DOHH2 (cell line): ENCODE results near the gene GRM5.

Source experiments
- H3F3A ChIP-seq: fragments of 200-600 bp; sonication (generic), shearing (Covaris generic); 2 replicates; pipeline ENCODE4 v1.6.0; 2016; ENCODE audit warnings: antibody characterized with exemption, mild to moderate bottlenecking; ENCODE audit not compliant: control insufficient read depth, insufficient read depth
- H3K27ac ChIP-seq: fragments of 200-600 bp; sonication (generic); 2 replicates; pipeline ENCODE4 v1.5.1; 2014; ENCODE audit warnings: low read depth, mild to moderate bottlenecking, low read length, moderate library complexity
- H3K27me3 ChIP-seq: fragments of 200-600 bp; sonication (generic); 2 replicates; pipeline ENCODE4 v1.6.1; 2014; ENCODE audit warnings: mild to moderate bottlenecking, low read length, mixed read lengths; ENCODE audit not compliant: control insufficient read depth
- H3K36me3 ChIP-seq: fragments of 200-600 bp; sonication (generic); 2 replicates; pipeline ENCODE4 v1.6.1; 2014; ENCODE audit warnings: mild to moderate bottlenecking, low read length, moderate library complexity, mixed read lengths; ENCODE audit not compliant: control insufficient read depth
- H3K4me1 ChIP-seq: fragments of 200-600 bp; sonication (generic); 2 replicates; pipeline ENCODE4 v1.6.1; 2014; ENCODE audit warnings: mild to moderate bottlenecking, low read length, mixed read lengths; ENCODE audit not compliant: control insufficient read depth
- H3K4me2 ChIP-seq: fragments of 200-600 bp; sonication (generic); 2 replicates; pipeline ENCODE4 v1.6.0; 2014; ENCODE audit warnings: mild to moderate bottlenecking, low read length, moderate library complexity
- H3K4me3 ChIP-seq: fragments of 200-600 bp; sonication (generic); 2 replicates; pipeline ENCODE4 v1.5.1; 2014; ENCODE audit warnings: mild to moderate bottlenecking, low read length, mixed read lengths
- H3K79me2 ChIP-seq: fragments of 200-600 bp; sonication (generic); 2 replicates; pipeline ENCODE4 v1.6.1; 2014; ENCODE audit warnings: mild to moderate bottlenecking, low read length, mixed read lengths; ENCODE audit not compliant: control insufficient read depth
- H3K9me2 ChIP-seq: fragments of 200-600 bp; sonication (generic); replicated peaks from 2 replicates; pipeline ENCODE4 v1.6.1; 2014; ENCODE audit warnings: mild to moderate bottlenecking, low read length, mixed read lengths; ENCODE audit not compliant: control insufficient read depth
- H3K9me3 ChIP-seq: fragments of 200-600 bp; sonication (generic); 2 replicates; pipeline ENCODE4 v1.6.1; 2014; ENCODE audit warnings: antibody characterized with exemption, low read length, mixed read lengths; ENCODE audit not compliant: control insufficient read depth, insufficient read depth
- H4K20me1 ChIP-seq: fragments of 200-600 bp; sonication (generic); 2 replicates; pipeline ENCODE4 v1.6.0; 2014; ENCODE audit warnings: low read depth, mild to moderate bottlenecking, antibody characterized with exemption, low read length, moderate library complexity; ENCODE audit not compliant: control insufficient read depth, insufficient read depth
- EZH2phosphoT487 ChIP-seq: fragments of 200-600 bp; sonication (generic); IDR thresholded peaks from 2 replicates; pipeline ENCODE4 v1.6.1; 2017; ENCODE audit warnings: borderline replicate concordance, mild to moderate bottlenecking, antibody characterized with exemption, low read length, moderate library complexity, mixed read lengths
- TF ChIP-seq, protein P1 (sequence below): fragments of 200-600 bp; sonication (generic); IDR thresholded peaks from one replicate; pipeline ENCODE4 v1.5.1; 2014; ENCODE audit warnings: antibody characterized with exemption, mild to moderate bottlenecking, low read depth, low read length; ENCODE audit not compliant: poor library complexity, severe bottlenecking

The GRM5 gene

DNA sequence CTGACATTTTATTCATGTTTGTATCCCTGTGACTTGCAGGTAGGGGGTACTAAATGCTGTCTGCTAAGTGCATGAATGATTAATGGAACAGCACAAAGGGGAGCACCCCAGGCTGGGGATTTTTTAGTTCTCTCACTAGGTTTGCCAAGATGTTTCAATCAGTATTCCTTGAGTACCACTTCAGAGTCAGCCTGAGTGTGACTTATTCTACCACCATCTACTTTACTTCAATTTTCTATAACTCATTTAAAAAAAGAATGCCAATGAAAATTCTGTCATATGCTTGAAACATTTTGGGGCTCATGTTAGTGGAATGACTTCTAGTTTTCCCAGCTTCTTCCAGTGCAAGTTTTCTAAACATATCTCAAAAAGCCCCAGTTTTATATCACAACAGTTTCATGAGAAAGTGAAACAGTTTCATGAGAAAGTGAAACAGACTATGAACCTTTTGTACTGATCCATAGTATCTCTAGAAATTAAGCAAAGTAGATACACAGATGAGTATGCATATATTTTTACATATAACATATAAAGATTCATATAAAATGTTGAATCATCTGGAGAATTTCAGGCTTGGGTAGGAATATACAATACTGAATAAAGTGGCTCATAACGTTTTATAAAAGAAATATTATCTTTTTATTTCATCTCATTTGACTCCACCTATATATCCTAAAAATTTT, 252.4 kb downstream of the GRM5 start:
- Histone ChIP-seq H4K20me1 (no peaks in the 10 kb centered on the region), H3K4me3 (no peak overlapping the region), H3K36me3 (no peaks in the 10 kb centered on the region), H3K27ac (no peak overlapping the region), H3K9me2 (no peaks in the 10 kb centered on the region), H3K79me2 (no peaks in the 10 kb centered on the region), H3K27me3 (no peaks in the 10 kb centered on the region), H3K4me1 (no peaks in the 10 kb centered on the region), H3K4me2 (no peak overlapping the region), H3K9me3 (no peaks in the 10 kb centered on the region), H3F3A (no peaks in the 10 kb centered on the region)
- TF ChIP-seq, protein P1, sequence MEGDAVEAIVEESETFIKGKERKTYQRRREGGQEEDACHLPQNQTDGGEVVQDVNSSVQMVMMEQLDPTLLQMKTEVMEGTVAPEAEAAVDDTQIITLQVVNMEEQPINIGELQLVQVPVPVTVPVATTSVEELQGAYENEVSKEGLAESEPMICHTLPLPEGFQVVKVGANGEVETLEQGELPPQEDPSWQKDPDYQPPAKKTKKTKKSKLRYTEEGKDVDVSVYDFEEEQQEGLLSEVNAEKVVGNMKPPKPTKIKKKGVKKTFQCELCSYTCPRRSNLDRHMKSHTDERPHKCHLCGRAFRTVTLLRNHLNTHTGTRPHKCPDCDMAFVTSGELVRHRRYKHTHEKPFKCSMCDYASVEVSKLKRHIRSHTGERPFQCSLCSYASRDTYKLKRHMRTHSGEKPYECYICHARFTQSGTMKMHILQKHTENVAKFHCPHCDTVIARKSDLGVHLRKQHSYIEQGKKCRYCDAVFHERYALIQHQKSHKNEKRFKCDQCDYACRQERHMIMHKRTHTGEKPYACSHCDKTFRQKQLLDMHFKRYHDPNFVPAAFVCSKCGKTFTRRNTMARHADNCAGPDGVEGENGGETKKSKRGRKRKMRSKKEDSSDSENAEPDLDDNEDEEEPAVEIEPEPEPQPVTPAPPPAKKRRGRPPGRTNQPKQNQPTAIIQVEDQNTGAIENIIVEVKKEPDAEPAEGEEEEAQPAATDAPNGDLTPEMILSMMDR: no peak
- no peak for TF ChIP-seq EZH2phosphoT487

DNA sequence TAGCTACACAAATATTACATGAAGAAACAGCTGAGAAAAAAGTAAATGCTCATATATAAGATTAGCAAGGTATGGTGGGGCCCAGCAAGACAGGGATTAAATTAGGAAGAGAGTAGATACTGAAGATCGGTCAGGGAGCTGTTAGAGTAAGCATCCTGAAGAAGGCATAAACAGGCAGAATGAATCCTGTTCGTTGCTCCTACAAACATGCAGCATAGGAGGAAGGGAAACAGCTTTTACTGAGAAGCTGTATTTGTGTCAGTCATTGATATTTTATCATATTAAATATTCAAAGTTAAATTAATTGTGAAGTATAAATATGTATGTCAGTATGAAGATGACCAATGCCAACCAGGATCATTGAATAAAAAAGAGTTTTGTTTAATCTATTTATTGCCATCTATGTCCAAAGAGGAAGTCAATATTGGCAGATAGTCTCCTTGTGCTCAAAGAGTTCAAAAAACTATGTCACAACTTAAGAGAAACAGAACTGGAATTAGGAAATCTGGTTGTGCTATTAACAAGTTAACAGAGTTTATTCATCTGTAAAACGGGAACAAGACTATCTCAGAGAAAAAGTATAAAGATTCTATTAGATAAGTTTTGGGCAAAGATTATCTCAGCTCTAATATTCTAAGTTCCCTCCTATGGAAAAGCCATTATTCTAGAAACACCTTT, 255.2 kb downstream of the GRM5 start:
- no peaks in the 10 kb centered on the region for H3K79me2 ChIP-seq
- no peaks in the 10 kb centered on the region for H3K4me1 ChIP-seq
- H3K27ac ChIP-seq: no peak overlapping the region
- H4K20me1 ChIP-seq: no peaks in the 10 kb centered on the region
- no peak for TF ChIP-seq EZH2phosphoT487
- TF ChIP-seq, protein P1: no peak
- no peaks in the 10 kb centered on the region for H3K9me3 ChIP-seq
- no peak overlapping the region for H3K4me3 ChIP-seq
- H3K4me2 ChIP-seq: no peak overlapping the region
- H3K9me2 ChIP-seq: no peaks in the 10 kb centered on the region
- H3K36me3 ChIP-seq: no peaks in the 10 kb centered on the region
- H3F3A ChIP-seq: no peaks in the 10 kb centered on the region
- no peaks in the 10 kb centered on the region for H3K27me3 ChIP-seq

DNA sequence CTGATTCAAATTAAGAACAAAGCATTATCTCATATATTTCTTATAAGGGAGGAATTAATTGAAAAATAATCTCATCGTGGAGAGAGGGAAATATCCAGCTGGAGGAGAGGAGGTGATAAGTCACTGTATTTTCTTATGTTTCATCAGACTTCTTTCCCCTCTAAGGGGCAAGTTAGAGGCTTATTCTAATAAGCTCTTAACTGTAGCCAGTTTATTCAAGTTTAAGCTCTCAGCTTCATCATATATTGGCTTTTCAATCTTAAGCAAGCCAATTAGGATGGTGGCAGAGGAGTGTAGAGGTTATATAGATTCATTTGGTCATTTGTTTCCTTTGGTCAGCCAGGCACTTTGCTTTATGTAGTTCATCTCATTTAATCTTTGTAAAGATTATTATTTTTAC, 256.7 kb downstream of the GRM5 start:
- no peak overlapping the region for H3K27ac ChIP-seq

More for the DNA sequence above, 256.7 kb downstream of the GRM5 start:
- H3K79me2 ChIP-seq: no peaks in the 10 kb centered on the region
- no peaks in the 10 kb centered on the region for H3F3A ChIP-seq
- H3K4me3 ChIP-seq: no peak overlapping the region
- TF ChIP-seq EZH2phosphoT487: no peak
- TF ChIP-seq, protein P1: no peak
- H3K27me3 ChIP-seq: no peaks in the 10 kb centered on the region
- H3K4me1 ChIP-seq: no peaks in the 10 kb centered on the region
- no peaks in the 10 kb centered on the region for H4K20me1 ChIP-seq
- H3K9me2 ChIP-seq: no peaks in the 10 kb centered on the region
- no peak overlapping the region for H3K4me2 ChIP-seq
- H3K9me3 ChIP-seq: no peaks in the 10 kb centered on the region
- no peaks in the 10 kb centered on the region for H3K36me3 ChIP-seq
